Lower lobe of right lung (tissue), 2 donors: ENCODE data around the gene ZNF296. TPM values are rescaled to one million over a fixed set of nuclear protein-coding genes. Genes with fewer than 3 reads are reported as not detected.

Source experiments
- ATAC-seq, 2 donors: fragments of 200-7000 bp; cut with Tn5 transposase; one replicate each; pipeline ENCODE4 v1.9.1; 2020 to 2022; ENCODE audit warnings: mild to moderate bottlenecking in 2 of 2, moderate library complexity in 2 of 2
- DNase-seq: peaks from one replicate; pipeline ENCODE4 v3.0.0-alpha.2; 2020
- H3K27ac ChIP-seq: fragments of 200-600 bp; one replicate; pipeline ENCODE4 v1.8.0; 2022
- H3K27me3 ChIP-seq: fragments of 200-600 bp; one replicate; pipeline ENCODE4 v1.8.0; 2022; ENCODE audit warnings: low read depth
- H3K36me3 ChIP-seq: fragments of 200-600 bp; one replicate; pipeline ENCODE4 v1.8.0; 2022; ENCODE audit warnings: mild to moderate bottlenecking
- H3K4me1 ChIP-seq: fragments of 200-600 bp; one replicate; pipeline ENCODE4 v1.8.0; 2022
- H3K4me3 ChIP-seq: fragments of 200-600 bp; one replicate; pipeline ENCODE4 v1.8.0; 2022; ENCODE audit warnings: mild to moderate bottlenecking
- H3K9me3 ChIP-seq: fragments of 200-600 bp; one replicate; pipeline ENCODE4 v1.8.0; 2022
- intact Hi-C: fragments of 100-400 bp; cut with DNase I; formaldehyde crosslinking; loops from one replicate; pipeline ENCODE4 v1.11.0; 2022
- total RNA-seq: library from RNA; stranded (reverse); fragmentation: NEBNext Ultra II Directional; extraction: Animal tissue kit (Norgen Biotek cat#: 25700); gene quantifications from one replicate; pipeline ENCODE4 v1.2.1, GENCODE V29; 2021
- TF ChIP-seq, protein P1 (sequence below): fragments of 200-600 bp; IDR thresholded peaks from one replicate; pipeline ENCODE4 v1.8.0; 2022; ENCODE audit warnings: antibody characterized with exemption, mild to moderate bottlenecking
- donor health status: DM: no; HTN: yes; CAD: no; lungs with severe emphysema.

ZNF296 gene
- total RNA-seq, 1 donor from 2014 or later = 1.7 TPM

DNA sequence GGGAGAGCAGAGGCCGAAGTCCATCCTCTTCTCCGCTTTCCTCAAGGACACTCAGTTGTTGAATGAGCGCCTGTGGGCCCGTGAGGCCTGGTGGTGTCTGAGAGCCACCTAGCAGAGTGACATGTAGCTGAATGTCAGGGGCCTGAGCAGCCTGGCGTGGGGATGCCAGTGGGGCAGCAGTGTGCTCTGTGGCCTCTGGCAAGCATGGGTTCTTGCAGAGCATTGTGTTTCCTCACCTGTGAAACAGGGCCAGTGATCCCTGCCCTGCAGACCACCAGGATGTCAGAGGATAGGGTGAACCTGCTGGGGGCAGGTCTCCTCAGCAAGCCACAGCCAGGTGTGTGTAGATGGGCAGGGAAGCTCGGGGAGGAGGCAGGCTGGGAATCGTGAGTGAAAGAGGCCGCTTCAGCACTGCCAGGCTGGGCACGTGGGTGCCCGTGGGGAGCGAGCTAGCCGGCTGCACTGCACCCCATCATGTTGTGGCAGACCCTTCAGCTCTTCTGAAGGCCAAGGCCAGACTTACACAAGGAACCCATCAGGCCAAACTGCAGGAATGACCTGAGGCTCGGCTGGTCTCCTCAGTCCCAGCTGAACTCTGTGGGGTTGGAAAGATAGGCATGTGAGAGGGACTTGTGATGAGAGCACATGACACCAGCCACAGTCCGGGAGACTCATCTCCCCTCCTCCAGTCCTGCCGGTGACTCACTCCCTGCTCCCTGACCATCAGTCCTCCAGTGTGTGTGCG is 21.7 kb upstream of the ZNF296 start:
- Histone ChIP-seq H3K9me3 (no peaks in the 10 kb centered on the region), H3K36me3 (no peaks in the 10 kb centered on the region), H3K4me1 (peaks cover 62% of the 10 kb centered on the region), H3K27me3 (no peaks in the 10 kb centered on the region), H3K27ac (peak overlapping the region; percentile 36), H3K4me3 (no peak overlapping the region)
- DNase-seq = no peak
- peak; percentile 22 to 47 for ATAC-seq
- TF ChIP-seq, protein P1, sequence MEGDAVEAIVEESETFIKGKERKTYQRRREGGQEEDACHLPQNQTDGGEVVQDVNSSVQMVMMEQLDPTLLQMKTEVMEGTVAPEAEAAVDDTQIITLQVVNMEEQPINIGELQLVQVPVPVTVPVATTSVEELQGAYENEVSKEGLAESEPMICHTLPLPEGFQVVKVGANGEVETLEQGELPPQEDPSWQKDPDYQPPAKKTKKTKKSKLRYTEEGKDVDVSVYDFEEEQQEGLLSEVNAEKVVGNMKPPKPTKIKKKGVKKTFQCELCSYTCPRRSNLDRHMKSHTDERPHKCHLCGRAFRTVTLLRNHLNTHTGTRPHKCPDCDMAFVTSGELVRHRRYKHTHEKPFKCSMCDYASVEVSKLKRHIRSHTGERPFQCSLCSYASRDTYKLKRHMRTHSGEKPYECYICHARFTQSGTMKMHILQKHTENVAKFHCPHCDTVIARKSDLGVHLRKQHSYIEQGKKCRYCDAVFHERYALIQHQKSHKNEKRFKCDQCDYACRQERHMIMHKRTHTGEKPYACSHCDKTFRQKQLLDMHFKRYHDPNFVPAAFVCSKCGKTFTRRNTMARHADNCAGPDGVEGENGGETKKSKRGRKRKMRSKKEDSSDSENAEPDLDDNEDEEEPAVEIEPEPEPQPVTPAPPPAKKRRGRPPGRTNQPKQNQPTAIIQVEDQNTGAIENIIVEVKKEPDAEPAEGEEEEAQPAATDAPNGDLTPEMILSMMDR = no peak
- intact Hi-C loops = no loop called here

DNA sequence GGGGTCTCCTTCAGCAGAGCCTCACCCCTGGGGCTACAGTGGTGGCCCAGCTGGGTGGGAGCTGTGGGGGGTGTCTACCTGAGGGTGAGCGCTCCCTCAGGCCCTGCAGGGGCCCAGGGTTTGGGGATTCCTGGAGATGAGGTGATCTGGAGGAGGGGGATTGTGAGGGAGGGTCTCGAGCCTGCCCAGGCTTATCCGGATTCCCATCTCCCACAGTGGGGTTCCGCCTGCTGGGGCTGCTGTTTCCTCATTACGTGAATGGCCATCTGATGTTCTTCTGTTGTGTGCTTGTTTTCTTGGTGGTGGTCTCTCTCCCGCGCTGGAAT is 21.1 kb upstream of the ZNF296 start:
- intact Hi-C loops = no loop called here

DNA sequence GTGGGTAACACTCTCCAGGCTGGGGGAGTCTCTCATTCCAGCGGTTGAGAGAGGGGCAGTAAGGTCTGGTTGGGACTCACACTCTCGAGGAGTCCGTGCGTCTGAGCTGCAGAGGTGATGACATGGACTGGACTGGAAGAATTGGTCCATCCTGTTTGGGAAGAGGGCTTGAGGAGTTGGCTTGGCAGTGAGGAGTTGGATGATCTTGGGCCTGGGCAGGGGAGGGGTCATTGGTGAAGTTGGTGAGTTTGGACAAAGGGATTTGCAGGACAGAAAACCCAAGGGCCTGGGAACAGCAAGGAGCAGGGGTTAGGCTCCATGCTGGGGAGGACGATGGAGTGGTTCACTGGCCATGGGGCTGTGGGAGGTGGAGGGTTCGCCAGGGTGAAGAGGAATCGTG is 20.4 kb upstream of the ZNF296 start:
- DNase-seq = no peak
- no peak for ATAC-seq
- intact Hi-C loops = no loop called here
- H3K4me1 ChIP-seq = peaks cover 53% of the 10 kb centered on the region
- H3K27ac ChIP-seq = no peak overlapping the region
- H3K36me3 ChIP-seq = no peaks in the 10 kb centered on the region
- no peaks in the 10 kb centered on the region for H3K9me3 ChIP-seq
- TF ChIP-seq, protein P1 = no peak
- H3K27me3 ChIP-seq = no peaks in the 10 kb centered on the region
- H3K4me3 ChIP-seq = no peak overlapping the region

More for the DNA sequence above, 21.1 kb upstream of the ZNF296 start:
- TF ChIP-seq, protein P1 = no peak
- no peak overlapping the region for H3K4me3 ChIP-seq
- DNase-seq (no peak), ATAC-seq (no peak)
- no peaks in the 10 kb centered on the region for H3K27me3 ChIP-seq
- H3K27ac ChIP-seq = peak overlapping the region; percentile 36
- H3K9me3 ChIP-seq = no peaks in the 10 kb centered on the region
- H3K36me3 ChIP-seq = no peaks in the 10 kb centered on the region
- H3K4me1 ChIP-seq = peaks cover 57% of the 10 kb centered on the region

DNA sequence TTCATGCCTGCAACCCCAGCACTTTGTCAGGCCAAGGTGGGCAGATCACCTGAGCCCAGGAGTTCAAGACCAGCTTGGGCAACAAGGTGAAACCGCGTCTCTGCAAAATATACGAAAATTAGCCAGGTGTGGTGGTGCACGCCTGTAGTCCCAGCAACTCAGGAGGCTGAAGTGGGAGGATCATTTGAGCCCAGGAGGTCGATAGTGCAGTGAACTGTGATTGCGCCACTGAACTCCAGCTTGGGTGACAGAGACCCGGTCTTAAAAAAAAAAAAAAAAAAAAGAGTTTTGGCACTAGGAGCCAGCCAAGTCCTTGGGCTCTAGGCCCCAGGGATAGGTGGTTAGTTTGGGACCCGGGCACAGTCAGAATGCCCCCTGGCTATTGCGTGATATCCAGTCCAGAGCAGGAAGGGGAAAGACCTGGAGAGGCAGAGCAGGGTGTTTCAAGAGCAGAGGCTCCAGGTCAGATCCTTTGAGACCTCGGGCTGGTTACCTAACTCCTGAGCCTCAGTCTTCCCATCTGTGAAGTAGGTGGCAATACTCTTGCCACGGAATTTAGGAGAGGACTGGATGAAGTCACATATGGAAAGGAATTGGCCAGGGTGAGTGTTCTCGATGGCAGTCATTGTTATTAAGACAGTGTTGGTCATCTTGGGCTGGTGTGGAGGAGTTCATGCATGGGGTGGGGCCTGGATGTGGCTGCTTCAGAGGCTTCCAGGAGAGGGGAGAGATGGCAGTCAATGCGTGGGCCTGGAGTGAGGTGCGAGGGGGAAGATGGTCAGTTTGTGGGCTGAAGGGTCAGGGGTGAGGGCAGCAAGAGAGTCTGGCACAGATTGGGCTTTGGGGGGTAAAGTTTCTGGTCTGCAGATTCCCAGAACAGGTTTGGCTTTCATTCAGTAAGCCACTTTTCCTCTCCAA is 19.5 kb upstream of the ZNF296 start:
- ATAC-seq = no peak
- no peaks in the 10 kb centered on the region for H3K9me3 ChIP-seq
- peaks cover 60% of the 10 kb centered on the region for H3K4me1 ChIP-seq
- no peak for DNase-seq
- H3K36me3 ChIP-seq = no peaks in the 10 kb centered on the region
- TF ChIP-seq, protein P1 = no peak
- H3K27ac ChIP-seq = no peak overlapping the region
- H3K27me3 ChIP-seq = no peaks in the 10 kb centered on the region
- intact Hi-C loops = no loop called here
- H3K4me3 ChIP-seq = no peak overlapping the region

DNA sequence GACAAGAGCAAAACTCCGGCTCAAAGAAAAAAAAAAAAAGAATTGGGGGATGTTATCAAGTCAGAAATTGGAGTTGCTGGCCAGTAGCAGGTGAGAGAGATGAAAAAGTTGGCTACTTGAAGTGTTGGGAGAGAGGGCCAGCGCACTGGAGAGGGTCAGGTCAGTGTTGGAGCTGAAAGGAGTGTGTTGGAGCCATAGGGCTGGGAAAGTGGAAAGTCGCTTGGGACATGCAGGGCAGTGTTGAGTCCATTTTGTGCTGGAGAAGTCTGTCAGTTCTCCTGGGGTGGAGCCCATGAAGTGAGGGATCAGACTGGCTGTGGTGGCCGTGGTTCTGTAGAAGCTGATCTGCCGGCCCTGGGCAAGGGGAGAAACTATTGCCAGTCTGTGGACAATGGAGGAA is 18.4 kb upstream of the ZNF296 start:
- no peak for DNase-seq
- Histone ChIP-seq H3K4me3 (no peak overlapping the region), H3K4me1 (peaks cover 61% of the 10 kb centered on the region)

More for the DNA sequence above, 18.4 kb upstream of the ZNF296 start:
- H3K9me3 ChIP-seq = no peaks in the 10 kb centered on the region
- intact Hi-C loops = no loop called here
- no peak for ATAC-seq
- no peaks in the 10 kb centered on the region for H3K27me3 ChIP-seq
- H3K27ac ChIP-seq = no peak overlapping the region
- H3K36me3 ChIP-seq = peaks cover 8% of the 10 kb centered on the region
- TF ChIP-seq, protein P1 = no peak
